Ovary (tissue), 9 donors: Measurements from ENCODE around the gene KSR1. TPM values are rescaled to one million over a fixed set of nuclear protein-coding genes. Genes with fewer than 3 reads are reported as not detected.

Experiments used
- DNase-seq, 5 donors: peaks; one replicate each; pipeline ENCODE4 v3.0.0-alpha.2; 2019 to 2020
- H3K27ac ChIP-seq, 2 donors: fragments of 200-600 bp; one replicate each; pipeline versions ENCODE4 v1.5.1 to v1.8.0; 2019 to 2022
- H3K27me3 ChIP-seq: fragments of 200-600 bp; one replicate; pipeline ENCODE4 v1.8.0; 2022
- H3K36me3 ChIP-seq: fragments of 200-600 bp; sonication (generic); one replicate; pipeline ENCODE4 v1.5.1; 2019
- H3K4me1 ChIP-seq: one replicate; pipeline ENCODE4 v1.8.1; 2013; ENCODE audit warnings: mild to moderate bottlenecking, moderate library complexity; ENCODE audit not compliant: insufficient read depth
- H3K4me3 ChIP-seq: fragments of 200-600 bp; sonication (generic); one replicate; pipeline ENCODE4 v1.5.1; 2017
- H3K9me3 ChIP-seq, 2 donors: fragments of 200-600 bp in 1 of 2; sonication (generic) in 1 of 2; one replicate each; pipeline versions ENCODE4 v1.5.1 to v1.8.1; 2013 to 2019; ENCODE audit warnings: mild to moderate bottlenecking in 1 of 2, moderate library complexity in 1 of 2
- CTCF ChIP-seq, 3 donors: fragments of 450-650 bp in 2 of 3; fragments of 200-600 bp in 1 of 3; IDR thresholded peaks; one replicate each; pipeline versions ENCODE4 v1.5.1 to v1.8.0; 2016 to 2022; ENCODE audit warnings: antibody characterized with exemption in 3 of 3, mild to moderate bottlenecking in 1 of 3
- EP300 ChIP-seq: sonication (generic); formaldehyde crosslinking; IDR thresholded peaks from one replicate; pipeline ENCODE4 v1.6.1; 2017; ENCODE audit warnings: antibody characterized with exemption
- POLR2A ChIP-seq: fragments of 450-650 bp; IDR thresholded peaks from one replicate; pipeline ENCODE4 v1.6.1; 2017; ENCODE audit warnings: antibody characterized with exemption, mild to moderate bottlenecking, moderate library complexity
- WGBS, 3 donors: extraction: QIAGEN DNeasy Blood & Tissue Kit in 1 of 3; methylation state at CpG; one replicate each; pipeline versions ENCODE4 v1.1.5 to v1.1.7; 2013 to 2017; 5-methylcytosine and 5-hydroxymethylcytosine counted together
- intact Hi-C, 4 donors: fragments of 100-400 bp; cut with DNase I; formaldehyde crosslinking; loops; one replicate each; pipeline versions ENCODE4 v1.11.0 to v1.15.1; 2022 to 2023
- polyA plus RNA-seq, 2 donors: library from polyadenylated mRNA; stranded (reverse); fragments of 200-250 nt in 1 of 2; fragments of 350-450 nt in 1 of 2; fragmentation: Illumina TruSeq in 1 of 2; extraction: RNeasy Lipid Tissue Mini Kit (QIAGEN cat#74804) in 1 of 2; gene quantifications; one replicate each; pipeline ENCODE4 v1.2.3, GENCODE V29; 2013 to 2014
- total RNA-seq, 7 donors: library from RNA; depleted of rRNA in 2 of 7; stranded (reverse); fragments of >200 nt in 2 of 7; fragmentation: NEBNext Ultra II Directional in 3 of 7; extraction: Animal tissue kit (Norgen Biotek cat#: 25700) in 3 of 7; gene quantifications; one replicate each; pipeline versions ENCODE4 v1.1.0 to v1.2.4, GENCODE V29; 2016 to 2023
- donor health status: DM: no; HTN: no; CAD: no; lungs with moderate emphysema.
- donor health status: DM: no; HTN: no; CAD: no.
- donor health status: Bipolar disorder and iron deficiency.
- donor health status: DM: yes; HTN: yes; CAD: no.
- donor health status: DM: no; HTN: no; CAD: no.
- donor health status: DM: yes; HTN: yes; CAD: no.

KSR1 gene
- total and polyA plus RNA-seq, 9 donors: 27.7 to 84.8 (median 39.5) TPM

DNA sequence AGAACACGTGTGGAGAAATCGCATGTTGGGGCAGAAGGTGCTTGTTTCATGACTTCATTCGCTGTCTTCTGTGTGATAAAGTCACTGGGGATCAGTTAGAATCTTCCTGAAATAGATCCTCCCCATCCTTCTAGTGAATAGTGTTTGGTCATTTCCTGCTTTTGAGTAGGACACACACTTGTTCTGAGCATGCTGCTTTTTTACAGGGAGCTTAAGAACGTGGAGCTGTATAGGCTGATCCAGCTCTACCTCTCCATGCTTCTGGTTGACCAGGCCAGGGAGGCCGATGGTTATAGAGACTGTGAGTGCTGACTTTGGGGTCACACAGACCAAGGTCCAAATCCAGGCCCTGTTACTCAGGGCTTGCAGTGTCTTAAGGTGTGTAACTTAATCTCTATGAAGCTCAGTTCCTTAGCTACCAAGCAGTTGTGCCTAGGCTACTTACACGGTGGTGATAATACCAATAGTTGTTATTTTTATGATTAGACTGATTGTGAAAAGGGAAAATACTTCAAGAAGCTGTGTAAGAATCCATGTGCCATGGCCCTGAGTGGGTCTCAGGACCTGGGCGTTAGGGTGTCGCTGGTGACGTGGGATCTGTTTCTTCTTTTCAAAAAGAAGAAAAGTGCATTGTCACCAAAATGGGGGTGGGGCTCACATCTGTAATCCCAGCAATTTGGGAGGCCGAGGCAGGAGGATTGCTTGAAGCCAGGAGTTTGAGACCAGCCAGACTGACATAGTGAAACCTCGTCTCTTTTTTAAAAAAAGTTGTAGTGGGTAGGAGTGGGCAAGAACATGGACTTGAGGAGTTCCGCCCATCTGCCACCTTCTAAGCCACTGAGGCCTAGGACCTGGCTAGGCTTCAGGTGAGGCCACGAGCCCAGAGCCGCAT, 110.7 kb downstream of the KSR1 start:
- Histone ChIP-seq H3K4me1 (peaks cover 4% of the 10 kb centered on the region), H3K9me3 (no peaks in the 10 kb centered on the region), H3K27me3 (no peaks in the 10 kb centered on the region), H3K4me3 (no peak overlapping the region), H3K36me3 (no peaks in the 10 kb centered on the region), H3K27ac (no peak overlapping the region)
- no peak for DNase-seq
- WGBS, 3 donors: 81 to 92% (median 87%) methylated on average over 14 of the region's 14 CpGs
- intact Hi-C loops: loop anchor here in 1 of 4 donors (10.0 kb wide), 1 partner anchor 112 kb away; the partner anchor contains the start of gene KSR1
- no peak for TF ChIP-seq CTCF (IDR thresholded peaks at IDR 0.05)
- no peak for TF ChIP-seq POLR2A
- no peak for TF ChIP-seq EP300

- Histone ChIP-seq H3K4me1 (peaks cover 4% of the 10 kb centered on the region), H3K27me3 (no peaks in the 10 kb centered on the region), H3K4me3 (no peak overlapping the region), H3K27ac (no peak overlapping the region), H3K9me3 (no peaks in the 10 kb centered on the region), H3K36me3 (no peaks in the 10 kb centered on the region)
- WGBS, 3 donors: 81 to 86% (median 84%) methylated on average over 5 of the region's 5 CpGs
- intact Hi-C loops: loop anchor here in 1 of 4 donors (10.0 kb wide), 1 partner anchor 113 kb away; the partner anchor contains the start of gene KSR1
- TF ChIP-seq POLR2A: no peak
- no peak for TF ChIP-seq CTCF (IDR thresholded peaks at IDR 0.05)
- no peak for DNase-seq
Measured at GRCh38 chr17:27567563-27567859, 111.3 kb downstream of the KSR1 start.

- WGBS, 3 donors: 90 to 95% (median 93%) methylated on average over 9 of the region's 9 CpGs
- no peaks in the 10 kb centered on the region for H3K9me3 ChIP-seq
- peaks cover 4% of the 10 kb centered on the region for H3K4me1 ChIP-seq
- intact Hi-C loops: loop anchor here in 1 of 4 donors (10.0 kb wide), 1 partner anchor 113 kb away; the partner anchor contains the start of gene KSR1
- TF ChIP-seq EP300: no peak
- TF ChIP-seq CTCF (IDR thresholded peaks at IDR 0.05): no peak
- TF ChIP-seq POLR2A: no peak
- H3K27me3 ChIP-seq: no peaks in the 10 kb centered on the region
- H3K4me3 ChIP-seq: no peak overlapping the region
- no peak overlapping the region for H3K27ac ChIP-seq
- H3K36me3 ChIP-seq: no peaks in the 10 kb centered on the region
- no peak for DNase-seq
Measured at GRCh38 chr17:27568216-27568615, 112.0 kb downstream of the KSR1 start.

GRCh38 chr17:27568811-27569210, 112.6 kb downstream of the KSR1 start:
- Histone ChIP-seq H3K4me1 (peaks cover 4% of the 10 kb centered on the region), H3K27ac (no peak overlapping the region), H3K9me3 (no peaks in the 10 kb centered on the region), H3K4me3 (no peak overlapping the region), H3K27me3 (no peaks in the 10 kb centered on the region), H3K36me3 (no peaks in the 10 kb centered on the region)
- intact Hi-C loops: loop anchor here in 1 of 4 donors (10.0 kb wide), 1 partner anchor 114 kb away; the partner anchor contains the start of gene KSR1
- TF ChIP-seq EP300: no peak
- TF ChIP-seq CTCF (IDR thresholded peaks at IDR 0.05): no peak
- TF ChIP-seq POLR2A: no peak
- WGBS, 3 donors: 63 to 74% (median 72%) methylated on average over 5 of the region's 5 CpGs
- no peak for DNase-seq
